ENCODE results near the gene PERCC1.

Gene PERCC1

GRCh38 chr16:1395444-1396031 is 35.3 kb upstream of the PERCC1 start:
- Histone ChIP-seq H3K4me3 (ENCODE audit: low read depth, low read length) (no peak overlapping the region), H3K27ac (no peak overlapping the region), H3K9me3 (ENCODE audit: severe bottlenecking) (no peaks in the 10 kb centered on the region), H3K27me3 (ENCODE audit: insufficient read depth, low read depth, severe bottlenecking) (no peaks in the 10 kb centered on the region), H3K36me3 (peaks cover 17% of the 10 kb centered on the region)
- TF ChIP-seq CTCF (IDR thresholded peaks at IDR 0.05; ENCODE audit: low read depth, low read length): no peak
- no peak for DNase-seq

GRCh38 chr16:1397779-1398178 is 33.1 kb upstream of the PERCC1 start:
- no peak overlapping the region for H3K4me3 ChIP-seq (ENCODE audit: low read depth, low read length)
- peaks cover 21% of the 10 kb centered on the region for H3K36me3 ChIP-seq
- DNase-seq: no peak
- TF ChIP-seq CTCF (IDR thresholded peaks at IDR 0.05; ENCODE audit: low read depth, low read length): no peak
- no peaks in the 10 kb centered on the region for H3K9me3 ChIP-seq (ENCODE audit: severe bottlenecking)
- no peak overlapping the region for H3K27ac ChIP-seq
- no peaks in the 10 kb centered on the region for H3K27me3 ChIP-seq (ENCODE audit: insufficient read depth, low read depth, severe bottlenecking)

- Histone ChIP-seq H3K9me3 (ENCODE audit: severe bottlenecking) (no peaks in the 10 kb centered on the region), H3K27me3 (ENCODE audit: insufficient read depth, low read depth, severe bottlenecking) (no peaks in the 10 kb centered on the region)
Measured at GRCh38 chr16:1398351-1398750, 32.5 kb upstream of the PERCC1 start.

GRCh38 chr16:1398826-1399581 is 31.9 kb upstream of the PERCC1 start:
- no peak for DNase-seq
- H3K4me3 ChIP-seq (ENCODE audit: low read depth, low read length): no peak overlapping the region
- no peak overlapping the region for H3K27ac ChIP-seq
- H3K27me3 ChIP-seq (ENCODE audit: insufficient read depth, low read depth, severe bottlenecking): no peaks in the 10 kb centered on the region
- H3K9me3 ChIP-seq (ENCODE audit: severe bottlenecking): no peaks in the 10 kb centered on the region
- peaks cover 17% of the 10 kb centered on the region for H3K36me3 ChIP-seq
- no peak for TF ChIP-seq CTCF (IDR thresholded peaks at IDR 0.05; ENCODE audit: low read depth, low read length)

More at GRCh38 chr16:1398351-1398750, 32.5 kb upstream of the PERCC1 start:
- Histone ChIP-seq H3K4me3 (ENCODE audit: low read depth, low read length) (no peak overlapping the region), H3K27ac (no peak overlapping the region), H3K36me3 (peaks cover 22% of the 10 kb centered on the region)
- TF ChIP-seq CTCF (IDR thresholded peaks at IDR 0.05; ENCODE audit: low read depth, low read length): no peak
- DNase-seq: no peak

- H3K4me3 ChIP-seq (ENCODE audit: low read depth, low read length): no peak overlapping the region
- H3K9me3 ChIP-seq (ENCODE audit: severe bottlenecking): no peaks in the 10 kb centered on the region
- TF ChIP-seq CTCF (IDR thresholded peaks at IDR 0.05; ENCODE audit: low read depth, low read length): no peak
- H3K27me3 ChIP-seq (ENCODE audit: insufficient read depth, low read depth, severe bottlenecking): no peaks in the 10 kb centered on the region
- DNase-seq: no peak
- H3K27ac ChIP-seq: no peak overlapping the region
- peaks cover 17% of the 10 kb centered on the region for H3K36me3 ChIP-seq
Measured at GRCh38 chr16:1401061-1401757, 29.7 kb upstream of the PERCC1 start.
